ENCODE results near the gene SNX14.

Gene SNX14

GRCh38 chr6:85464722-85465150 is 128.9 kb downstream of the SNX14 start:
- no peak for DNase-seq (ENCODE audit: low read depth)

GRCh38 chr6:85464260-85464644 is 129.4 kb downstream of the SNX14 start:
- DNase-seq (ENCODE audit: low read depth) = no peak

DNA sequence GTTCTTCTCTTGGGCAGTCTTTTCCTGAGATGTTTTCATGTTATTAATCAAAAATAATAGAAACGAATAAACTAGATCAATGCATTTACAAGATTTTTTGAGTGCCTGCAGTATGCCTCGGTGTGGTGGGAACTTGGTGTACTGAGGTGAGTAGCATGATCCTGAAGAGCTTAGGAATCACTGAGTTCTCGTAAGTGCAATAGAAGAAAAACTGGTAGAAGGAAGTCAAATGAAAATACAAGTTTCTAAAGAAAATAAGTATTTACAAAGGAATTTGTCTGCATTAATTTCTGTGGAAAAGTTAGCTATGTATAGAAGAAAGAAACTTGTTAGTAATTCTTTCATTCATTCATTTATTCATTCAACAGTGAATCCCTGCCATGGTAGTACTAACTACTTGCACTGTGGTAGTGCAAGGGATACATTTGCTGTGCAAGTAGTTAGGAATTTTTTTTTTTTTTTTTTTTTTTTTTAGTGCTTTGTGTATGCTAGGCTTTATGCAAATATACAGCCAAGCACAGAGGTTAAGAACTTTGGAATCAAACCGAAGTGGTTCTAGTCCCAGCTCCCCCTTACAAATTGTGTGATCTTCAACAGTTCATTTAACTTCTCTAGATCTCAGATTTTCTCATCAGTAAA is 129.9 kb downstream of the SNX14 start:
- DNase-seq (ENCODE audit: low read depth) = no peak

DNA sequence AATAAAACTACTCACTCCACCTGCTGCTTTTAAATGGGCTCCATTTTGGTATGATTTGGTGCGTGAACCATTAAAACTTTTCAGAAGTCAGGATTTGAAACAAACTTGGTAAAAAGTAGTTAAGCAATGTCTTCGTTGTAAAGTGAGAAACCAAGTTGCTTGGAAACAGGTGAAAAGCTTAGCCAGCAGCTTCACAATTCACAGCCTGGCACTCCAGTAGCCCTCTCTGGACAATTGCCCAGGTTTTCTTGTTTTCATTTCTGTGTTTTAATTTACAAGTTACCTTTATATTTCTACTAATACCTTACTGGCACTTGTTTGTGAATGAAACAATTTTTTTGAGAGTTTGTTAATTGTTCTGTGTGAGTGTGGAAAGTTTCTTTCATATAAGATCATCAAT is 131.0 kb downstream of the SNX14 start:
- DNase-seq (ENCODE audit: low read depth) = no peak

DNA sequence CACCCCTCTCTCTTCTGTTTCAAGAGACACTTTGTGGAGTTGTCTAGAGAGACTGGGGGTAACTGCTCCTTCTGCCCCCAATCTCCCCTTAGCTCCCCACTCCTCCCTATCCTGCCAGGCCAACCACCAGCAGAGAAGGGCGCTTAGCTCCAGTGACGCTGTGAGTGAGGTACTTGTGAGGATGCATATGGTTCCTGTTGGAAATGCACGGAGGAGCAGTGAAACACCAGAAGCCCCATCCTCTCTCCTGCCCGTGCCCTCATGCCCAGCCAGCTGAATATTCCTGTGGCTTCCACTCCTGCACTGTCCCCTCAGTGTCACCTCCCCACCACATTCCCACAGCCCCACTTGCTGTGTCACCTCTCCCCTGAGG is 131.9 kb downstream of the SNX14 start:
- DNase-seq (ENCODE audit: low read depth) = no peak

DNA sequence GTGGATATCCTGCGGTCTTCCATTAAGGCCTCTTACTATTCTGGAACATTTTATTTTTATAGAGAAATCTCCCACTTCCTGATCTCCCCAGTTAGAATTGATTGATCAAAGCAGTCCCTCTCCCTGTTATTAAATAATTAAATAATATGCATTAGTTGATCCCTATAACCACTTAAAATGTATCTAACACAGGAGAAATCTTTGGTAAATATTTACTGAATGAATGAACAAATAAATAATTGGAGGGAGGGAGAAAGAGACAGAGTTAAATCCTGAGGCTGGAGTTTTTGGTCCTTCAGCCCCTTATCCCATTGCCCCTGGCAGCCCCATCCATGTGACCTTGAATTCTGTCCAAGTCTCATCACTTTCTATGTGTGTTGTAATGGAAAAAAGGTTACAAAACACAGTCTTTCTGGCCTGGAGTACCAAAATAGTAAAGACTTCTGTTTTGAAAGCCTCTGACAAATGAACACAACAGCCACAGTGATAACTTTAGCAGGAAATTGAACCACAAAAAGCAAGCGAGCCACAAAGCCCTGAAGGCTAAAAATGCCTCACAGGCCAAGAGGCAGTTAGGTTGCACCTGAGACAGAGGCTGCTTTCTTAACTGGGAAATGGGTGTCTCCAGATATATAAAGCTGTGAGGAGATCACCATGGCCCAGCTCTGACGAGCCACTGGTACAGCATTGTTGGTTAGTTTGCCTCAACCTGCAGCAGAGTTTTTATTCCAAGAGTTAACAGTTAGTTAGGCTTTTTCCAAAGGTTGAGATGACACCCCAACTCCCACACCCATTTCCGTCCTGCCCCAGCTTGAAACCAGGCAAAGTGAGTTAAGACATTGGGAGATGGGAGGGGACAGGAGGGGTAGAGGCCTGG is 132.5 kb downstream of the SNX14 start:
- no peak for DNase-seq (ENCODE audit: low read depth)

- DNase-seq (ENCODE audit: low read depth) = no peak
These were observed 133.3 kb downstream of the SNX14 start for GRCh38 chr6:85460154-85460920.

GRCh38 chr6:85459224-85459901 is 134.3 kb downstream of the SNX14 start:
- DNase-seq (ENCODE audit: low read depth) = no peak

DNA sequence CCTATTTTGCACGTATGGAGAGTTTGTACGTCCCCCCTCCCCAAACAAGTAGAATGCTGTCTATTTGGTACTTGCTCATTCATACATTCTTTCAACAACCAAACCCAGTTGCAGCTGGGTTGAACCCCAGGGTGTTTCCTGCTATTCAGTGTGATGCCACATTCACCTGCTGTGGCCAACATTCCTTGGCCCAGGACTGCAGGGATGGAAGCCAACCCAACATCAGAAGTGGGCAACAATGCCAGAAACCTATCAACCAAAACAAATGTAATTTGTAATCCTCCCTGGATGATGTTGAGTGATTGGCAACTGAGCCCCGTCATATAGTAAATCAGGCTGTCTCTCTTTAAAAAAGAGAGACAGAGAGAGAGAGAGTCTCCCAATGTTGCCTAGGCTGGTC is 134.9 kb downstream of the SNX14 start:
- no peak for DNase-seq (ENCODE audit: low read depth)

DNA sequence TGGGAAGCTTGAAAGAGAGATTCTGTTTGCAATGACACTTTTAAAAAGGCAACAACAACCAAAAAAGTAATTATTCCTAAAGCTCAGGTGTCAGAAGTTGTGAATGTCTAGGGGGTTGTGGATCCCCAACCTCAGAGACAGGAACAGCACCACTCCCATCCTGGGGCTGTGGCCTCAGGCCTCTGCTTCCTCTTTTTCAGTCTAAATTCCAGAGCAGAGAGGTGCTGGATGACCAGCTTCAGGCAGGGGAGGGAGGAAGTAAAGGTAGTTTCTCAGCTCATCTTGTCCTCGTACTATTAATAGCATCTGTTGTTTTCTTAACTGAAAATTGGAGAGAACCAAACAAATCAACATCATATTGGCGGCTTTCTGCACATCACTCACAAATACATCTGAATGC is 135.5 kb downstream of the SNX14 start:
- DNase-seq (ENCODE audit: low read depth) = no peak

DNA sequence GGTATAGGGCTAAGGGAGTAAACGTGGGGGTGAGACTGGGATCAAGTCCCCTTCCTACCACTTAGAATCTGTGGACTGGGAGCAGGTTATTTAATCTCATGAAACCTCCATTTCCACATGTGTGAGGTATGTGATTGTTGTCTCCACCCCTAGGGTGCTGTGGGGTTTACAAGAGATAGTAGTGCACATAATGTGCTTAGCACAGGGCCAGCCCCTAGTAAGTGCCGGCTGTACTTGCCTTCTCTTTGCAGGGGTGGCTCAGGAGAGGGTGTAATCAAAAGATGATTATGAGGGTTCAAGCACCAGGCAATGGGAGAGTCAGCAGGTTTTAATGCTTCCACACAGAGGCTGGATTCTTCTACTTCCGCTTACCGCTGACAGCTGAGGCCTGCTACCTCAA is 136.9 kb downstream of the SNX14 start:
- no peak for DNase-seq (ENCODE audit: low read depth)

Measured in stimulated activated CD8-positive, alpha-beta memory T cell treated with anti-CD3 and anti-CD28 coated beads, Interleukin-7, amount 100 ng/mL, for 24 hours (primary cell).